Nasal cavity respiratory epithelium epithelial cell of viscerocranial mucosa (primary cell): ENCODE data around the gene PIAS3. TPM values are rescaled to one million over a fixed set of nuclear protein-coding genes. Genes with fewer than 3 reads are reported as not detected.

ENCODE experiments used
- total RNA-seq: library from RNA; depleted of rRNA; stranded (reverse); fragments of >200 nt; gene quantifications from 2 replicates; pipeline ENCODE4 v1.2.3, GENCODE V29; 2014

The PIAS3 gene
- 5.8 and 23.1 TPM in 2 replicates for total RNA-seq

DNA sequence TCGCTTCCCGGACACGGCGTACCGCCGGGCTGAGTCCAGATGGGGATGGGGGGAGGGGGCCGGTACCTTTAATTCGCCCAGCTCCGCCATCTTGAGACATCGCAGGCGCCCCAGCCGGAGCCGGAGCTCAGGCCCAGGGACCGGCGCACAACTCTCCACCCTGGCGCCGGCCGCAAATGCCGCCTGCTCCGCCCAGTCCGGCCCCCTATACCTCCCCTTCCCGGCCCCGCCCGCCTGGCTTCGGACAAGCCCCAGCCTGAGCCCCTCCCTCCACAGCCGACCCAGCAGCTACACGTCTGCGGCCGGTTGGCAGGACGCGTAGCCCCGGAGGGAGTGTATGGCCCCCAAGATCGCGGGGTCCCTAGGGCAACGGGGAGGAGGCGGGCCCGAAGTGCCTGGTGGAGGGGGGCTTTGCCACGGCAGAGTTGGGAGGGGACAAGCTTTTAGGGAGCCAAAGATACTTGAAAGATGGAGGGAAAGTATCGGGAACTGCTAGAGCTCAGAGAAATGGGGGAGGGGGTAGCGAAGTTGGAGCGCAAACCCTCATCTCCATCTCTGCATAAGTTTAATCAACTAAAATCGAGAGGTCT is at the start of gene PIAS3:
Gene PIAS3 (minus strand): TSS at position 181 of the 590 bp plus-strand sequence. CDS start 91 bp downstream, at position 90.

DNA sequence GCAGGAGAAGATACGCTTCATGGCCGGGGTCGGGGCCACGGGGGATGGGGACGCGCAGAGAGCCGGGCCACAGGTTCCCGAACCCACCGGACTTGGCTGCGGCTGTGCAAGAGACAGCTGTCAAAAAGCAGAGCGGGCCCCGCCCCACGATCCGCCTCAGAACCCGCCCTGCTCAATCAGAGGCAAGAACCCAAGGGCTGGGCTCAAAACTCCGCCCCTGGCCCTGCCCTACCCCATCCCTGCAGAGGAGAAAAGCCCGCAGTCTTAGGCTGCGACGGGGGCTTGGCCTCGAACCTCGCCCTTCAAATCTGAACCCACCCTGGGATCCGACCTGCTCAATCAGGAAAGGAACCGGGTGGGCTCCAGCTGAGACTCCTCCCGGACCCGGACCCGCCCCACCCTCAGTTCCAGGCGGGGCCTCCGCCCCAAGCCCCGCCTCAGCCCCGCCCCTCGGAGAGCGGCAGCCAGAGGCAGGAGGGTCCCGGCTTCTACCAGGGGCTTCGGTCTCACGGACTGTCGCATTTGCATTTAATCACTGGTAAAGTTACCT is 26.9 kb upstream of the PIAS3 start, which contains the start of gene ANKRD35:
Gene ANKRD35 (minus strand): TSS at position 129 of the 550 bp plus-strand sequence. CDS start 108 bp downstream, at position 21.

DNA sequence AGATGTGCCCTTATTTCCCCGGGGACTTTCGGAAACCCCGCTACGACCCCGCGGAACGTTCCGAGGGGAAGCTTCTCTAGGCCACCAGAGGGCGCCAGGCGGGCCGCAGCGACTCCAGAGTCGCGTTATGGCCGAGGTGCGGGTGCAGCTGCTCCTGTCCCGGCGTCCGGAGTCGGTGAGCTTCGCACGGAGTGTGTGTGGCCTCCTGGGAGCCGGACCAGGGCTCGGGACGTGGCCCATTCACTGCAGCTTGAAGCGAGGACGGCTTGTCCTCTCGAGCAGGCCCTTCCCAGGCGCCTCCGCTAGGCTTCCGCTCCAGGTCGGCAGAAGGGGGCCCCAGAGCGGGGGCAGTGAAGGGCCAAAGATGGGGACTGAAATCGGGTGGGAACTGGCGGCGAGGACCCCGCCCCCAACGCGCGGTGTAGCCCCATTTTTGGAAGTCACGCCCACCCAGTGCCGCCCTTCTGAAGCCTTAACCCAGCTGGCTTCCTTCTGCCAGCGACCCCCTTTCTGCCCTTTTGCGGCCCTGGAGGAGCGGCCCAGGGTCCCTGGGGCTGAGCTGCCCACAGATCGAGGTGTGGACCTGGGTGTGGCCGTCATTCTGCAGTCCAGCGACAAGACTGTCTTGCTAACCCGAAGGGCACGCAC is 13.2 kb downstream of the PIAS3 start, which contains the start of gene NUDT17:
Gene NUDT17 (plus strand): TSS at position 117 of the 648 bp plus-strand sequence. CDS start 11 bp downstream, at position 128.

DNA sequence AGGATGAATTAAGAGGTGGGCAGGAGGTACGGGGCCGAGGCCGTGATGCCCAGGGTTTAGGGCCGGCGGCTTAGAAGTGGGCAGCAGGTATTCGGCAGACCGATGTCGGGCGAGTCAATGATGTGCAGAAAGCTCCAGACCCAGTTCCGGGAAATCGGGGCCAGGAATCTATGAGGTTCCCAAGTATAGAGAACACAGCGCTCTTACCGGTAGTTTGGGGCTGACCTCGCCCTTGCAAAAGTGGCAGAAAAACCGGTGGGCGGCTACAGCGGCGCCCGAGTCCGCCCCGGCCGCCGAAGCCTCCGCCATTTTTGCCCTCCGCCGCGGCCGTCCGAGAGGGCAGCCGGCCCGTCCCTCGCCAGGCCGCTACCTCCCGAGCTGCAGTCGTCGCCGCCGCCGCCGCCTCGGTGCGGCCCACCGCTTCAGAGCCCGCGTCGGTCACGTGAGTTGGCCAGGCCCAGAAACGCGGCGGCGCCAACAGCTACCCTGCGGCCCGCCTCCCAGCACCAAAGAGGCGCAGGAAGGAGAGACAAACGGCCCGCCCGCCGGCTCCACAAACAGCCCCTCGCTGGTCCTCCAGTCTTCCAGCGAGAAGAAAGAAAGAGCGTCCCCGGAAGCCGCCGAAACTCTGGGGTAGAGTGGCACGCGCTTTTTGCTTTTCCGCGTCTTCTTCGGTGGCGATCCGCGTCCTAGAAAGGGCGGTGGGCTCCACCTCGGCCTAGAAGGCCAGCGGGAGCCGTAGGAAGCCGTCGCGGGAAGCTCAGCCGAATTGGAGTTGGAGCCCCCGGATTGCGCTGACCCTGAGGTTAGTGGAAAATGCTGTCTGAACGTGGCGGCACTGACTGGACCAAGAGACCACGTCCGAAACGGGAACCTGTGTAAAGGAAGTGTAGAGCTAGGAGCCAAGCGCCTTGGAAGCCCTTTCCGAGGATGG is 35.0 kb downstream of the PIAS3 start, which contains the start of the genes POLR3C and RNF115:
Gene POLR3C (plus strand): TSS at position 636 of the 934 bp plus-strand sequence. CDS start 1,577 bp downstream, outside the sequence.
Gene RNF115 (minus strand): TSS at position 531 of the 934 bp plus-strand sequence. CDS start 222 bp downstream, at position 309.

Other genes starting within 250 kb of the PIAS3 start
- 0.21 TPM in 1 of 2 replicates, not detected in the other for gene PDZK1, start 151.7 kb downstream of the PIAS3 start, total RNA-seq
- under 0.01 TPM in 1 of 2 replicates, not detected in the other for gene CD160, start 139.6 kb downstream of the PIAS3 start, total RNA-seq
- gene RNF115, start 35.0 kb downstream of the PIAS3 start, total RNA-seq = 10.0 and 10.3 TPM in 2 replicates
- gene POLR3C, start 34.9 kb downstream of the PIAS3 start, total RNA-seq = 32.5 and 32.6 TPM in 2 replicates
- 0.34 and 0.78 TPM in 2 replicates for gene NUDT17, start 13.5 kb downstream of the PIAS3 start, total RNA-seq
- 0.68 and 3.8 TPM in 2 replicates for gene ANKRD35, start 26.8 kb upstream of the PIAS3 start, total RNA-seq
- gene ITGA10, start 51.0 kb upstream of the PIAS3 start, total RNA-seq = 0.34 and 1.7 TPM in 2 replicates
- gene PEX11B, start 59.6 kb upstream of the PIAS3 start, total RNA-seq = 15.0 and 26.4 TPM in 2 replicates
- gene RBM8A, start 68.4 kb upstream of the PIAS3 start, total RNA-seq = 92.6 and 157 TPM in 2 replicates
- 2.4 and 6.1 TPM in 2 replicates for gene LIX1L, start 98.9 kb upstream of the PIAS3 start, total RNA-seq
- gene ANKRD34A, start 105.5 kb upstream of the PIAS3 start, total RNA-seq = under 0.01 and 0.21 TPM in 2 replicates
- gene POLR3GL, start 105.6 kb upstream of the PIAS3 start, total RNA-seq = 5.1 and 7.2 TPM in 2 replicates
- gene TXNIP, start 137.5 kb upstream of the PIAS3 start, total RNA-seq = 8.9 and 34.3 TPM in 2 replicates
- gene HJV, start 162.7 kb upstream of the PIAS3 start, total RNA-seq = not detected in 2 replicates